MM.1S (cell line): ENCODE data around the gene IFI30.

Experiments
- CTCF ChIP-seq: fragments of 300-600 bp; sonication (generic); IDR thresholded peaks from 2 replicates; pipeline ENCODE4 v1.5.1; 2016; ENCODE audit warnings: antibody characterized with exemption, low read length, mixed read lengths
- EZH2 ChIP-seq: fragments of 300-600 bp; sonication (generic); optimal IDR thresholded peaks from 2 replicates; pipeline ENCODE3; 2017; ENCODE audit warnings: low read depth, mild to moderate bottlenecking, antibody characterized with exemption, low read length, mixed read lengths
- EZH2phosphoT487 ChIP-seq: fragments of 300-600 bp; sonication (generic); IDR thresholded peaks from 2 replicates; pipeline ENCODE4 v1.6.1; 2018; ENCODE audit warnings: antibody characterized with exemption, low read length

DNA sequence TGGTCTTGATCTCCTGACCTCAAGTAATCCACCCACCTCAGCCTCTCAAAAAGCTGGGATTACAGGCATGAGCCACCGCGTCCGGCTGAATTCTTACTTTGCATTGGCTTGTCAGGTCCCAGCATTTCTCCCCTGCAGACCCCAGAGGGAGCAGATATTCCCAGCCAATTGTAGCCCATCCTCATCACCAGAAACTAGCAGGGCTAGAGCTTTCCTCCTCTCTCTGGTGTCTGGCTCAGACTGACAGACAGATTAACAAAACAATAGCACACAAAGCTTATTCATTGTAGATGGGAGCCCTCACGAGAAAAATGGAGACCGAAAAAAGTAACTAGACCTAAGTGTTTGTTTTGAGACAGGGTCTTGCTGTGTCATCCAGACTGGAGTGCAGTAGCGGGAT, 11.9 kb downstream of the IFI30 start:
- TF ChIP-seq CTCF (no peak), EZH2phosphoT487 (no peak), EZH2 (no peak)
